K562 (cell line): ENCODE data around the gene HEPHL1. TPM values are rescaled to one million over a fixed set of nuclear protein-coding genes. Genes with fewer than 3 reads are reported as not detected.

Experiments
- BMI1 ChIP-seq: fragments of 150-350 bp; IDR thresholded peaks from 2 replicates; pipeline ENCODE4 v1.6.1; 2014; ENCODE audit warnings: low read length
- BRD4 ChIP-seq: fragments of 200-600 bp; sonication (generic); IDR thresholded peaks from 2 replicates; pipeline ENCODE4 v1.6.1; 2017; ENCODE audit warnings: inconsistent platforms
- FOSL1 ChIP-seq: fragments of 200-800 bp; sonication (Bioruptor generic); conservative IDR thresholded peaks from 2 replicates; pipeline ENCODE4 v1.6.1; 2016; ENCODE audit warnings: missing genetic modification characterization, missing compliant biosample characterization
- FOXM1 ChIP-seq, 2 experiments: fragments of 450-650 bp in 1 of 2; sonication (generic) in 1 of 2; formaldehyde crosslinking in 1 of 2; IDR thresholded peaks; 2 replicates each; pipeline versions ENCODE4 v1.6.1 to v1.9.0; 2017 to 2022; ENCODE audit warnings: low read depth in 2 of 2, mild to moderate bottlenecking in 2 of 2, missing genetic modification reagents in 1 of 2, moderate library complexity in 1 of 2
- HOXB6 ChIP-seq: fragments of 250-450 bp; sonication (Bioruptor Pico); IDR thresholded peaks from 2 replicates; pipeline ENCODE4 v1.5.1; 2022; ENCODE audit warnings: mild to moderate bottlenecking, borderline replicate concordance
- KDM1A ChIP-seq, 2 experiments: fragments of 450-650 bp; IDR thresholded peaks; 2 replicates each; pipeline ENCODE4 v1.6.1; 2016; ENCODE audit warnings: mild to moderate bottlenecking in 2 of 2
- NCOA2 ChIP-seq, 2 experiments: fragments of 450-650 bp; IDR thresholded peaks; 2 replicates each; pipeline ENCODE4 v1.6.1; 2018; ENCODE audit warnings: mild to moderate bottlenecking in 2 of 2, moderate library complexity in 1 of 2; ENCODE audit not compliant: partially characterized antibody in 2 of 2
- PATZ1 ChIP-seq: fragments of 250-450 bp; sonication (Bioruptor Pico); IDR thresholded peaks from 2 replicates; pipeline ENCODE4 v1.5.0; 2020; ENCODE audit warnings: mild to moderate bottlenecking, borderline replicate concordance
- POLR2G ChIP-seq: fragments of 200-400 bp; formaldehyde crosslinking; IDR thresholded peaks from 2 replicates; pipeline ENCODE4 v1.6.1; 2017; ENCODE audit warnings: low read depth, mild to moderate bottlenecking, antibody characterized with exemption, low read length, moderate library complexity
- POLR3A ChIP-seq: IDR thresholded peaks from 2 replicates; pipeline ENCODE4 v1.6.1; 2011; ENCODE audit warnings: borderline replicate concordance, mild to moderate bottlenecking, moderate library complexity; ENCODE audit not compliant: insufficient read length, insufficient read depth; ENCODE audit errors: extremely low read depth
- RBM34 ChIP-seq: fragments of 200-400 bp; formaldehyde crosslinking; IDR thresholded peaks from 2 replicates; pipeline ENCODE4 v1.6.1; 2018; ENCODE audit warnings: low read length, borderline replicate concordance; ENCODE audit not compliant: insufficient read depth
- SIRT6 ChIP-seq: IDR thresholded peaks from one replicate; pipeline ENCODE4 v1.6.1; 2012; ENCODE audit warnings: low read depth, mild to moderate bottlenecking, control low read depth, inconsistent platforms, low read length, moderate library complexity
- SIX5 ChIP-seq, 2 experiments: IDR thresholded peaks; 2 replicates each; pipeline ENCODE4 v1.6.1; 2011; ENCODE audit warnings: low read length in 2 of 2, borderline replicate concordance in 1 of 2, low read depth in 1 of 2, mild to moderate bottlenecking in 1 of 2, moderate library complexity in 1 of 2; ENCODE audit not compliant: insufficient read depth in 1 of 2
- ZNF445 ChIP-seq: fragments of 250-450 bp; sonication (Bioruptor Pico); IDR thresholded peaks from 2 replicates; pipeline ENCODE4 v1.4.0; 2020; ENCODE audit warnings: low read depth, mild to moderate bottlenecking, moderate library complexity
- ZNF695 ChIP-seq: fragments of 450-650 bp; formaldehyde crosslinking; IDR thresholded peaks from 2 replicates; pipeline ENCODE4 v1.4.0; 2020; ENCODE audit warnings: mild to moderate bottlenecking, moderate library complexity
- polyA plus RNA-seq, 8 experiments: library from polyadenylated mRNA; depleted of rRNA in 4 of 8; stranded (reverse) in 5 of 8; unstranded in 3 of 8; fragments of >200 nt; fragmentation: Nextera tagmentation in 2 of 8; fragmentation: Illumina TruSeq in 1 of 8; extraction: Ambion mirVana in 2 of 8; extraction: Trizol in 1 of 8; gene quantifications; 2 replicates each; pipeline versions ENCODE4 v1.2.1 to v1.2.3, GENCODE V29; 2011 to 2014; ENCODE audit warnings: inconsistent platforms in 1 of 8, missing spikeins in 1 of 8
- total RNA-seq, 7 experiments: library from RNA; depleted of rRNA in 6 of 7; stranded (reverse); fragments of >200 nt in 6 of 7; fragmentation: Illumina TruSeq in 2 of 7; extraction: Trizol in 2 of 7; gene quantifications; 2 replicates each; pipeline versions ENCODE4 v1.2.1 to v1.2.3, GENCODE V29; 2011 to 2021; ENCODE audit warnings: low replicate concordance in 1 of 7
- TF ChIP-seq, protein P1 (sequence below): sonication (generic); formaldehyde crosslinking; IDR thresholded peaks from 2 replicates; pipeline ENCODE4 v1.8.0; 2023; ENCODE audit warnings: mild to moderate bottlenecking, missing genetic modification reagents
- TF ChIP-seq, protein P2 (sequence below): fragments of 450-650 bp; IDR thresholded peaks from 2 replicates; pipeline ENCODE4 v1.6.1; 2014; ENCODE audit warnings: low read depth, mild to moderate bottlenecking, moderate library complexity, borderline replicate concordance

HEPHL1 gene
- total and polyA plus RNA-seq, 9 of the 15 experiments (the other 6 are each of a cell fraction or from before 2014, with no cell fraction given), result 0.01 TPM; not detected in 8

DNA sequence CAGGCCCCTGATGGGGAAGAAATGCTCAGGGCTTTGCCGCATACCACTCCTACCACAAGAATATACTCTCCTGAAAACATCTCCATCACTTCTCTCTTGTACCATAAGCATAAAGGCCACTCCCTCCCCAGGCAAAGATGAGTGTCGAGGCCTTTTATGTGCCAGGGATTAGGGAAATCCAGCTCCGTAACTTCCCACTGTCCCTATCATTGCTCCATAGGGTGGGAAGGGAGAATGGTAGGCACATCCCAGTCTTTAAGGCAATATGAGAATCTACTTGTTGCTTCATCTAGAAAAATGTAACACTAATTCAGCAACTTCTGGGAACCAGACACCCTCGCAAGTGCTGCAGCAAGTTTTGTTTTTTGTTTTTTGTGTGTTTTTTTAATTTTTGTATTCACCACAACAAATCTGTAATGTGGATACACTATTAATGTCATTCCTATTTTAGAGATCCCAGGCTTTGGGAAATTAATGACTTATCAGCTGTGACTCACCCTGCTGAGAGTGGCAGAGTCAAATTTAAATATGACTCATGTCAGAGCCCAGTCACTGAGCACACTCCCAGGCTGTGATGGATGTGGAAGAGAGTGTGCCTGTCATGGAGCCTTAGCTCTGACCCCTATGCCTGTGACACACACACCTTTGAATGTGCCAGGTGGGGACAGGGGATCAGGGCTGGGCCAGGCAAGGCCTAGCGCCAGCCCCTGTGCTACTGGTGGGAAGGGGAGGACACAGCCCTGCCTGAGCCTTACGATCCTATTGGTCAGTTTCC, 130.9 kb downstream of the HEPHL1 start (continued):
- TF ChIP-seq, protein P1, sequence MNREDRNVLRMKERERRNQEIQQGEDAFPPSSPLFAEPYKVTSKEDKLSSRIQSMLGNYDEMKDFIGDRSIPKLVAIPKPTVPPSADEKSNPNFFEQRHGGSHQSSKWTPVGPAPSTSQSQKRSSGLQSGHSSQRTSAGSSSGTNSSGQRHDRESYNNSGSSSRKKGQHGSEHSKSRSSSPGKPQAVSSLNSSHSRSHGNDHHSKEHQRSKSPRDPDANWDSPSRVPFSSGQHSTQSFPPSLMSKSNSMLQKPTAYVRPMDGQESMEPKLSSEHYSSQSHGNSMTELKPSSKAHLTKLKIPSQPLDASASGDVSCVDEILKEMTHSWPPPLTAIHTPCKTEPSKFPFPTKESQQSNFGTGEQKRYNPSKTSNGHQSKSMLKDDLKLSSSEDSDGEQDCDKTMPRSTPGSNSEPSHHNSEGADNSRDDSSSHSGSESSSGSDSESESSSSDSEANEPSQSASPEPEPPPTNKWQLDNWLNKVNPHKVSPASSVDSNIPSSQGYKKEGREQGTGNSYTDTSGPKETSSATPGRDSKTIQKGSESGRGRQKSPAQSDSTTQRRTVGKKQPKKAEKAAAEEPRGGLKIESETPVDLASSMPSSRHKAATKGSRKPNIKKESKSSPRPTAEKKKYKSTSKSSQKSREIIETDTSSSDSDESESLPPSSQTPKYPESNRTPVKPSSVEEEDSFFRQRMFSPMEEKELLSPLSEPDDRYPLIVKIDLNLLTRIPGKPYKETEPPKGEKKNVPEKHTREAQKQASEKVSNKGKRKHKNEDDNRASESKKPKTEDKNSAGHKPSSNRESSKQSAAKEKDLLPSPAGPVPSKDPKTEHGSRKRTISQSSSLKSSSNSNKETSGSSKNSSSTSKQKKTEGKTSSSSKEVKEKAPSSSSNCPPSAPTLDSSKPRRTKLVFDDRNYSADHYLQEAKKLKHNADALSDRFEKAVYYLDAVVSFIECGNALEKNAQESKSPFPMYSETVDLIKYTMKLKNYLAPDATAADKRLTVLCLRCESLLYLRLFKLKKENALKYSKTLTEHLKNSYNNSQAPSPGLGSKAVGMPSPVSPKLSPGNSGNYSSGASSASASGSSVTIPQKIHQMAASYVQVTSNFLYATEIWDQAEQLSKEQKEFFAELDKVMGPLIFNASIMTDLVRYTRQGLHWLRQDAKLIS (CRISPR knock-in tag), result no peak
- TF ChIP-seq POLR3A, result no peak
- TF ChIP-seq BRD4, result no peak
- TF ChIP-seq KDM1A (IDR thresholded peaks at IDR 0.05), result peak in 1 of 2 experiments; percentile 33; a peak in 1 of 4 replicates
- TF ChIP-seq POLR2G, result no peak
- TF ChIP-seq ZNF695 (CRISPR knock-in tag), result no peak
- no peak for TF ChIP-seq NCOA2 (IDR thresholded peaks at IDR 0.05; ENCODE audit: partially characterized antibody in 2 of 2)
- no peak for TF ChIP-seq PATZ1 (CRISPR knock-in tag)
- TF ChIP-seq RBM34, result no peak
- peak; percentile 99 for TF ChIP-seq FOSL1 (tag)
- no peak for TF ChIP-seq SIX5 (IDR thresholded peaks at IDR 0.05; ENCODE audit: borderline replicate concordance in 1 of 2, insufficient read depth in 1 of 2, low read depth in 1 of 2, low read length in 2 of 2)
- TF ChIP-seq FOXM1 (IDR thresholded peaks at IDR 0.05; ENCODE audit: low read depth), result no peak
- TF ChIP-seq FOXM1 (CRISPR knock-in tag; IDR thresholded peaks at IDR 0.05; ENCODE audit: low read depth), result no peak
- TF ChIP-seq BMI1, result no peak
- no peak for TF ChIP-seq SIRT6
- no peak for TF ChIP-seq HOXB6
- TF ChIP-seq, protein P2, sequence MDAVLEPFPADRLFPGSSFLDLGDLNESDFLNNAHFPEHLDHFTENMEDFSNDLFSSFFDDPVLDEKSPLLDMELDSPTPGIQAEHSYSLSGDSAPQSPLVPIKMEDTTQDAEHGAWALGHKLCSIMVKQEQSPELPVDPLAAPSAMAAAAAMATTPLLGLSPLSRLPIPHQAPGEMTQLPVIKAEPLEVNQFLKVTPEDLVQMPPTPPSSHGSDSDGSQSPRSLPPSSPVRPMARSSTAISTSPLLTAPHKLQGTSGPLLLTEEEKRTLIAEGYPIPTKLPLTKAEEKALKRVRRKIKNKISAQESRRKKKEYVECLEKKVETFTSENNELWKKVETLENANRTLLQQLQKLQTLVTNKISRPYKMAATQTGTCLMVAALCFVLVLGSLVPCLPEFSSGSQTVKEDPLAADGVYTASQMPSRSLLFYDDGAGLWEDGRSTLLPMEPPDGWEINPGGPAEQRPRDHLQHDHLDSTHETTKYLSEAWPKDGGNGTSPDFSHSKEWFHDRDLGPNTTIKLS, result no peak
- no peak for TF ChIP-seq ZNF445 (CRISPR knock-in tag)
